K562 (cell line): ENCODE data around the gene TCF12. TPM values are rescaled to one million over a fixed set of nuclear protein-coding genes. Genes with fewer than 3 reads are reported as not detected.

Experiments
- ATAC-seq: fragments of 200-7000 bp; cut with Tn5 transposase; 3 replicates; pipeline ENCODE4 v1.9.1; 2020; ENCODE audit warnings: moderate library complexity
- BruUV-seq: library from RNA; stranded (reverse); fragments of 400-500 nt; replicated peaks from 2 replicates; lab custom pipeline; 2021; lab: Mats Ljungman, UMichigan
- CTCF ChIA-PET: fragments of 300-600 bp; formaldehyde crosslinking; extraction: SDS; loops from one replicate; lab custom pipeline; 2021; ENCODE audit warnings: low intra/inter-chr PET ratio; lab: Yijun Ruan, JAX
- POLR2A ChIA-PET: fragments of 300-600, 350-650 bp; sonication (Branson Sonifier 250); formaldehyde crosslinking; extraction: SDS; loops from one replicate; lab custom pipeline; 2021; ENCODE audit warnings: antibody characterized with exemption, inconsistent platforms; lab: Yijun Ruan, JAX
- DNase-seq, 4 experiments: peaks; one replicate each; pipeline versions ENCODE4 v3.0.0 to v3.0.0-alpha.2; 2011 to 2018; ENCODE audit warnings: low spot score in 3 of 4, mixed read lengths in 3 of 4; ENCODE audit errors: extremely low read depth in 1 of 4
- FAIRE-seq: peaks from 2 replicates; lab custom pipeline; 2011; peaks lifted over from hg19 to GRCh38; lab: Jason Lieb, UNC
- H2AFZ ChIP-seq: 2 replicates; pipeline ENCODE4 v1.6.0; 2011; ENCODE audit warnings: low read depth, low read length, control low read depth, inconsistent platforms
- H3K27ac ChIP-seq: fragments of 200-600 bp; 3 replicates; pipeline ENCODE4 v1.8.0; 2011; ENCODE audit warnings: low read depth, mild to moderate bottlenecking, control low read depth, inconsistent platforms, low read length, moderate library complexity, mixed read lengths; ENCODE audit errors: extremely low read depth
- H3K27me3 ChIP-seq, 2 experiments: fragments of 300-600 bp in 1 of 2; 2 replicates in 1 of 2; 3 replicates in 1 of 2; pipeline versions ENCODE4 v1.6.0 to v1.8.0; 2011; ENCODE audit warnings: inconsistent platforms in 2 of 2, low read length in 2 of 2, mild to moderate bottlenecking in 1 of 2, mixed read lengths in 1 of 2, moderate library complexity in 1 of 2; ENCODE audit not compliant: control insufficient read depth in 2 of 2, insufficient read depth in 2 of 2
- H3K36me3 ChIP-seq: fragments of 300-600 bp; 3 replicates; pipeline ENCODE4 v1.8.0; 2011; ENCODE audit warnings: mild to moderate bottlenecking, low read length, inconsistent platforms; ENCODE audit not compliant: control insufficient read depth, insufficient read depth
- H3K4me1 ChIP-seq, 2 experiments: fragments of 200-600 bp in 1 of 2; replicated peaks in 1 of 2; 2 replicates in 1 of 2; 3 replicates in 1 of 2; pipeline versions ENCODE4 v1.5.1 to v1.8.0; 2011; ENCODE audit warnings: inconsistent platforms in 2 of 2, low read length in 2 of 2, mild to moderate bottlenecking in 1 of 2, mixed read lengths in 1 of 2, moderate library complexity in 1 of 2; ENCODE audit not compliant: control insufficient read depth in 2 of 2, insufficient read depth in 2 of 2
- H3K4me2 ChIP-seq: 2 replicates; pipeline ENCODE4 v1.6.1; 2011; ENCODE audit warnings: low read length, control low read depth, inconsistent platforms, mixed read lengths; ENCODE audit not compliant: insufficient read depth
- H3K4me3 ChIP-seq: fragments of 200-600 bp; sonication (generic), shearing (Covaris generic); 2 replicates; pipeline ENCODE4 v1.5.1; 2016; ENCODE audit warnings: control low read depth, inconsistent platforms
- H3K79me2 ChIP-seq: fragments of 200-600 bp; 3 replicates; pipeline ENCODE4 v1.8.0; 2011; ENCODE audit warnings: low read length, inconsistent platforms; ENCODE audit not compliant: control insufficient read depth, insufficient read depth
- H3K9ac ChIP-seq, 2 experiments: 2 replicates each; pipeline versions ENCODE4 v1.6.0 to v1.6.1; 2011; ENCODE audit warnings: low read depth in 2 of 2, low read length in 2 of 2, control low read depth in 1 of 2, inconsistent platforms in 1 of 2, mild to moderate bottlenecking in 1 of 2, mixed read lengths in 1 of 2; ENCODE audit not compliant: insufficient read depth in 1 of 2
- H3K9me1 ChIP-seq: one replicate; pipeline ENCODE4 v1.6.0; 2011; ENCODE audit warnings: inconsistent platforms, mild to moderate bottlenecking, low read length, moderate library complexity; ENCODE audit not compliant: control insufficient read depth, insufficient read depth
- H3K9me3 ChIP-seq: replicated peaks from 2 replicates; pipeline ENCODE4 v1.5.1; 2011; ENCODE audit warnings: low read depth, low read length, inconsistent platforms; ENCODE audit not compliant: control insufficient read depth, insufficient read depth
- H4K20me1 ChIP-seq: replicated peaks from 2 replicates; pipeline ENCODE4 v1.6.1; 2011; ENCODE audit warnings: low read length, inconsistent platforms, mixed read lengths; ENCODE audit not compliant: control insufficient read depth, insufficient read depth
- HDAC6 ChIP-seq: IDR thresholded peaks from 2 replicates; pipeline ENCODE4 v1.6.1; 2012; ENCODE audit warnings: low read depth, mild to moderate bottlenecking, control low read depth, inconsistent platforms, low read length, moderate library complexity
- HOMEZ ChIP-seq: fragments of 250-450 bp; sonication (Bioruptor Pico); IDR thresholded peaks from 2 replicates; pipeline ENCODE4 v1.4.0; 2020; ENCODE audit warnings: mild to moderate bottlenecking, moderate library complexity
- IFI16 ChIP-seq: fragments of 250-450 bp; sonication (Bioruptor Pico); IDR thresholded peaks from 2 replicates; pipeline ENCODE4 v2.1.2; 2022; ENCODE audit warnings: mild to moderate bottlenecking, inconsistent platforms
- IRF1 ChIP-seq: sonication (generic); formaldehyde crosslinking; IDR thresholded peaks from 2 replicates; pipeline ENCODE4 v1.8.0; 2022; ENCODE audit warnings: missing genetic modification reagents, mild to moderate bottlenecking, borderline replicate concordance
- NCOA6 ChIP-seq: fragments of 450-650 bp; IDR thresholded peaks from 2 replicates; pipeline ENCODE4 v1.6.1; 2017; ENCODE audit warnings: mild to moderate bottlenecking
- NR3C1 ChIP-seq: sonication (generic); formaldehyde crosslinking; IDR thresholded peaks from 2 replicates; pipeline ENCODE4 v1.8.1; 2022; ENCODE audit warnings: missing genetic modification reagents
- THAP12 ChIP-seq: fragments of 250-450 bp; sonication (Bioruptor Pico); IDR thresholded peaks from 2 replicates; pipeline ENCODE4 v1.9.0; 2021; ENCODE audit warnings: mild to moderate bottlenecking, inconsistent platforms
- whole genome bisulfite sequencing: fragments of 100-300 bp; shearing (Covaris generic); methylation state at CpG from one replicate; pipeline ENCODE4 v1.1.6; 2016; ENCODE audit warnings: low coverage, mixed read lengths; ENCODE audit not compliant: insufficient coverage; ENCODE audit errors: missing lambda C conversion rate; 5-methylcytosine and 5-hydroxymethylcytosine counted together
- in situ Hi-C: fragments of 300-500 bp; cut with MboI; formaldehyde crosslinking; loops from 4 replicates; pipeline ENCODE4 v1.15.0; 2018; ENCODE audit warnings: inconsistent platforms, mixed read lengths
- intact Hi-C: fragments of 100-400 bp; cut with micrococcal nuclease; formaldehyde crosslinking; loops from 2 replicates; pipeline ENCODE4 v1.14.2; 2022
- polyA plus RNA-seq, 8 experiments: library from polyadenylated mRNA; depleted of rRNA in 4 of 8; stranded (reverse) in 5 of 8; unstranded in 3 of 8; fragments of >200 nt; fragmentation: Nextera tagmentation in 2 of 8; fragmentation: Illumina TruSeq in 1 of 8; extraction: Ambion mirVana in 2 of 8; extraction: Trizol in 1 of 8; gene quantifications; 2 replicates each; pipeline versions ENCODE4 v1.2.1 to v1.2.3, GENCODE V29; 2011 to 2014; ENCODE audit warnings: inconsistent platforms in 1 of 8, missing spikeins in 1 of 8
- total RNA-seq, 7 experiments: library from RNA; depleted of rRNA in 6 of 7; stranded (reverse); fragments of >200 nt in 6 of 7; fragmentation: Illumina TruSeq in 2 of 7; extraction: Trizol in 2 of 7; gene quantifications; 2 replicates each; pipeline versions ENCODE4 v1.2.1 to v1.2.3, GENCODE V29; 2011 to 2021; ENCODE audit warnings: low replicate concordance in 1 of 7

The TCF12 gene
- total and polyA plus RNA-seq, 9 of the 15 experiments (the other 6 are each of a cell fraction or from before 2014, with no cell fraction given): 10.5 to 132 (median 52.9) TPM

GRCh38 chr15:57298204-57298603, 379.8 kb downstream of the TCF12 start (continued):
- TF ChIP-seq NR3C1 (CRISPR knock-in tag): no peak
- TF ChIP-seq THAP12: no peak
- no peak for TF ChIP-seq IRF1 (CRISPR knock-in tag)
- TF ChIP-seq NCOA6: no peak
- TF ChIP-seq HDAC6: no peak

- no TSS peak for BruUV-seq
- 61% methylated on average over 13 of the region's 14 CpGs for WGBS
- no peaks in the 10 kb centered on the region for H3K79me2 ChIP-seq
- H3K27me3 ChIP-seq: no peaks in the 10 kb centered on the region
- DNase-seq (no peak), FAIRE-seq (no peak), ATAC-seq (peak; percentile 21; the same call in 1 of the 3 replicates)
- TF ChIP-seq IFI16 (CRISPR knock-in tag): no peak
- no peak for TF ChIP-seq HOMEZ
- in situ Hi-C loops (no loop called here), intact Hi-C loops (no loop called here)
- H3K36me3 ChIP-seq: no peaks in the 10 kb centered on the region
- H4K20me1 ChIP-seq: no peaks in the 10 kb centered on the region
- no peak overlapping the region; a peak in 1 of 4 replicates for H3K9ac ChIP-seq
- H3K27ac ChIP-seq: no peak overlapping the region
- ChIA-PET POLR2A (interaction anchor here (0.6 kb wide), 1 partner anchor 13 kb away, joined by 3 read pairs; no protein-coding TSS in a partner anchor), CTCF (no interaction called here)
- H2AFZ ChIP-seq: no peak overlapping the region
- H3K4me1 ChIP-seq: peaks cover 0 to 5% of the 10 kb centered on the region in 2 experiments; a peak in 2 of 5 replicates
- no peak overlapping the region for H3K4me3 ChIP-seq
- no peak overlapping the region for H3K4me2 ChIP-seq
- H3K9me3 ChIP-seq: no peaks in the 10 kb centered on the region
- no peaks in the 10 kb centered on the region for H3K9me1 ChIP-seq
Observed at GRCh38 chr15:57298843-57299550, 380.6 kb downstream of the TCF12 start.
